ENCODE results near the gene TAF9B.
"Not testable (repeated sequence)": the region's sequence is repeated elsewhere in the genome, so short reads cannot be mapped to it uniquely, and the experiment has no call there.

- TF ChIP-seq CTCF (IDR thresholded peaks at IDR 0.05; ENCODE audit: low read depth, low read length); EZH2phosphoT487 (IDR thresholded peaks at IDR 0.05; ENCODE audit: low read depth): not testable (repeated sequence)
These were observed 7.6 kb upstream of the TAF9B start for GRCh38 chrX:78147002-78147540.
